Stomach smooth muscle (tissue), 2 donors: ENCODE data around the gene CASP14.

Experiments
- H3K27ac ChIP-seq: one replicate; pipeline ENCODE4 v1.7.0; 2013; ENCODE audit warnings: mild to moderate bottlenecking, low read length, inconsistent platforms
- H3K27me3 ChIP-seq, 2 donors: one replicate each; pipeline ENCODE4 v1.7.0; 2013; ENCODE audit warnings: low read length in 2 of 2; ENCODE audit not compliant: insufficient read depth in 2 of 2, control insufficient read depth in 1 of 2
- H3K36me3 ChIP-seq, 2 donors: one replicate each; pipeline ENCODE4 v1.7.0; 2013; ENCODE audit warnings: low read length in 2 of 2; ENCODE audit not compliant: control insufficient read depth in 2 of 2, insufficient read depth in 2 of 2
- H3K4me1 ChIP-seq: one replicate; pipeline ENCODE4 v1.7.0; 2013; ENCODE audit warnings: low read length; ENCODE audit not compliant: control insufficient read depth, insufficient read depth
- H3K4me3 ChIP-seq, 2 donors: one replicate each; pipeline ENCODE4 v1.7.0; 2013; ENCODE audit warnings: low read length in 2 of 2
- H3K9ac ChIP-seq, 2 donors: one replicate each; pipeline ENCODE4 v1.7.0; 2013; ENCODE audit warnings: low read length in 2 of 2, mild to moderate bottlenecking in 1 of 2
- H3K9me3 ChIP-seq, 2 donors: one replicate each; pipeline ENCODE4 v1.7.0; 2013; ENCODE audit warnings: low read length in 2 of 2; ENCODE audit not compliant: control insufficient read depth in 2 of 2
- donor health status: healthy.
- donor health status: Pancreatic carcinoma.

CASP14 gene

DNA sequence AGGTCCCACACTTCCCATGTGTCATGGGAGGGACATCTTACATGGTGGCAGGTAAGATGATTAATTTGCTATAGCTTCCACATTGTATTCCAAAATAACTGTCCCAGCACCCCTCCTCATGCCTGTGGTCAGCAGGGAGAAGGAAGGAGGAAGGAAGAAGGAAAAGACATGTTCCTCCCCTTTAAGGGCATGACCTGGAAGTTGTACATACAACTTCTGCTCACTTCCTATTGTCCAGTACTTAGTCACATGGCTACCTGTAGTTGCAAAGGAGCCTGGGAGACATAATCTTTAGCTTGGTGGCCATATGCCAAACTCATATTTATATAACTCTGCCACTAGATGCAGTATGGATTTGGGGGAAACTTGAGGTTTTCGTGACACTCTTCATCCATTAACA lies 17.6 kb upstream of the CASP14 start:
- H3K27ac ChIP-seq: no peak overlapping the region
- H3K4me3 ChIP-seq: no peak overlapping the region
- H3K9ac ChIP-seq: no peak overlapping the region
- peaks cover 0 to 5% of the 10 kb centered on the region in 2 donors for H3K27me3 ChIP-seq
- H3K4me1 ChIP-seq: no peaks in the 10 kb centered on the region
- peaks cover 0 to 5% of the 10 kb centered on the region in 2 donors for H3K9me3 ChIP-seq
- H3K36me3 ChIP-seq: no peaks in the 10 kb centered on the region

DNA sequence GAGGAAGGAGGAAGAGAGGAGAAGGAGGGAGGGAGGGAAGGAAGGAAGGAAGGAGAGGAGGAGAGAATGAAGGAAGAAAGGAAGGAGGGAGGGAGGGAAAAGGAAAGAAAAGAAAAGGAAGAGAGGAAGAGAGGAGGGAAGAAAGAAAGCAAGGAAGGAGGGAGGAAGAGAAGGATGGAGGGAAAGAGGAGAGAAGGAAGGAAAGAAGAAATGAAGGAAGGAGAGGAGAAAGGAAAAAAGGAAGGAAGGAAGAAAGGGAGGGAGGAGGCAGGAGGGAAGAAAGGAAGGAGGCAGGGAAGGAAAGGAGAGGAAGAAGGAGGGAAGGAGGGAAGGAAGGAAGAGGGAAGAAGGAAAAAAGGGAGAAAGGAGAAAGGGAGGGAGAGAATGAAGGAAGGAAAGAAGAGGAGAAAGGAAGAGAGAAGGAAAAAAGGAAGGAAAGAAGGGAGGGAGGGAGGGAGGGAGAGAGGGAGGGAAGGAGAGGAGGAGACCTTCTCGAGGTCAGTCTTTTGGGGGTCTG lies 13.4 kb upstream of the CASP14 start:
- Histone ChIP-seq H3K27ac (no peak overlapping the region), H3K9me3 (peaks cover 0 to 5% of the 10 kb centered on the region in 2 donors), H3K36me3 (no peaks in the 10 kb centered on the region), H3K4me3 (no peak overlapping the region), H3K27me3 (peaks cover 2 to 7% of the 10 kb centered on the region in 2 donors), H3K9ac (no peak overlapping the region), H3K4me1 (no peaks in the 10 kb centered on the region)

DNA sequence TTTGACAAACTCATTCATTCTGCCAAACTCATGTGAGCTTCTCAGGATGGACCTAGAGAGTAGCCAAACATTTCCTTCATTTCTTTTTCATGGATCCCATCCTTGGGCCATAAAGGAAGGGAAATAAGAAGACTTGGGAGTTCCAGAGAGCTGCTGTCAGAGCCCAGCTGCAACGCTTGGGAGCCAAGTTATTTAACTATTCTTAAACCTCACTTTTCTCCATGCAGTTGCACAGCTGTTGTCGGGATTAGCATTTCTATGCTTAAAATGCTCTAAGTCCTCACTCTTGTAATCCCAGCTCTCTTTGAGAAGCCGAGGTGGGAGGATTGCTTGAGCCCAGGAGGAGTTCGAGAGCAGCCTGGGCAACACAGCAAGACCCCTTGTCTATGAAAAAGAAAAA lies 11.7 kb upstream of the CASP14 start:
- no peaks in the 10 kb centered on the region for H3K4me1 ChIP-seq
- H3K4me3 ChIP-seq: no peak overlapping the region
- no peak overlapping the region for H3K27ac ChIP-seq
- no peak overlapping the region for H3K9ac ChIP-seq
- no peaks in the 10 kb centered on the region for H3K36me3 ChIP-seq
- H3K9me3 ChIP-seq: peaks cover 0 to 5% of the 10 kb centered on the region in 2 donors
- H3K27me3 ChIP-seq: peaks cover 5 to 15% of the 10 kb centered on the region in 2 donors

GRCh38 chr19:15038294-15038693 lies 11.0 kb upstream of the CASP14 start:
- H3K9me3 ChIP-seq: peaks cover 0 to 5% of the 10 kb centered on the region in 2 donors
- H3K4me1 ChIP-seq: no peaks in the 10 kb centered on the region
- H3K27ac ChIP-seq: no peak overlapping the region
- H3K36me3 ChIP-seq: no peaks in the 10 kb centered on the region
- no peak overlapping the region for H3K9ac ChIP-seq
- H3K4me3 ChIP-seq: no peak overlapping the region
- H3K27me3 ChIP-seq: peaks cover 5 to 14% of the 10 kb centered on the region in 2 donors

GRCh38 chr19:15042003-15042402 lies 7.3 kb upstream of the CASP14 start:
- Histone ChIP-seq H3K27ac (no peak overlapping the region), H3K36me3 (no peaks in the 10 kb centered on the region), H3K9ac (no peak overlapping the region), H3K4me3 (no peak overlapping the region), H3K9me3 (no peaks in the 10 kb centered on the region), H3K4me1 (no peaks in the 10 kb centered on the region), H3K27me3 (peaks cover 5 to 10% of the 10 kb centered on the region in 2 donors)

DNA sequence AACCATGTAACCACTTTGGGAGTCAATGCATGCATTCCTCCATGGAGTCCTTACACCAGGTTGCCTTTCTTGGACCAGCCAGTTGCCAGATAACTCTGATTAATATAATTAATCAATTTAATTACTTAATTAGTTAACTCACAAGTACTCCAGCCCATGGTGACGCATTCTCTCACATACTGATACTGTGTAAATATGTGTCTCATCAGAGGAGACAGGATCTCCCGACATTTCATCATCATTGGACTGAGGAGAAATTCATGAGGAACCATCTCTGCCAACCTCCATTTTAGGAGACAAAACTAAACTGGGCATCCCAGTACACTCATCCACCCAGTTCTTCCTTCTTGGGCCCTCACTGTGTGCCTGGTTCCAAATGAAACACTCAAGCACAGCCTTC lies 6.5 kb upstream of the CASP14 start:
- no peak overlapping the region for H3K27ac ChIP-seq
- H3K4me1 ChIP-seq: no peaks in the 10 kb centered on the region
- no peak overlapping the region for H3K4me3 ChIP-seq
- no peak overlapping the region for H3K9ac ChIP-seq
- peaks cover 5 to 11% of the 10 kb centered on the region in 2 donors for H3K27me3 ChIP-seq
- no peaks in the 10 kb centered on the region for H3K9me3 ChIP-seq
- no peaks in the 10 kb centered on the region for H3K36me3 ChIP-seq

GRCh38 chr19:15045506-15045905 lies 3.8 kb upstream of the CASP14 start:
- no peaks in the 10 kb centered on the region for H3K36me3 ChIP-seq
- no peaks in the 10 kb centered on the region for H3K9me3 ChIP-seq
- peaks cover 9 to 14% of the 10 kb centered on the region in 2 donors for H3K27me3 ChIP-seq
- H3K4me3 ChIP-seq: no peak overlapping the region
- no peak overlapping the region for H3K9ac ChIP-seq
- no peaks in the 10 kb centered on the region for H3K4me1 ChIP-seq
- no peak overlapping the region for H3K27ac ChIP-seq

DNA sequence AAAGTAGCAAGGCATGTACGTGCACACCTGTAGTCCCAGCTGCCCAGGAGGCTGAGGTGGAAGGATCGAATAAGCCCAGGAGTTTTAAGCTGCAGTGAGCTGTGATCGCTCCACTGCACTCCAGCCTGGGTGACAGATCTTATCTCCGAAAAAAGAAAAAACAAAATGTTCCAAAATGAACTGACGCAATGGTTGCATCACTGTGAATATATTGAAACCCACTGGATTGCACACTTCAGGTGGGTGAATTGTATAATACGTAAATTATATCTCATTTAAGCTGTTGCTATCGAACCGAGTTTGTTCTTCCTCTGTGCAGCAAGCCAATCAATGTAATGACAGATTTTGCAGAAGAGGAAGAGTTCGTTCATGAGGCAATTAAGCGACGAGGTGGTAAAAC lies 1.6 kb upstream of the CASP14 start:
- no peak overlapping the region for H3K4me3 ChIP-seq
- no peaks in the 10 kb centered on the region for H3K36me3 ChIP-seq
- no peak overlapping the region for H3K27ac ChIP-seq
- H3K4me1 ChIP-seq: no peaks in the 10 kb centered on the region
- H3K27me3 ChIP-seq: peaks cover 6 to 7% of the 10 kb centered on the region in 2 donors
- no peak overlapping the region for H3K9ac ChIP-seq
- no peaks in the 10 kb centered on the region for H3K9me3 ChIP-seq

GRCh38 chr19:15048128-15048527 lies 1.2 kb upstream of the CASP14 start:
- Histone ChIP-seq H3K4me3 (no peak overlapping the region), H3K4me1 (no peaks in the 10 kb centered on the region), H3K9me3 (no peaks in the 10 kb centered on the region), H3K9ac (no peak overlapping the region), H3K27ac (no peak overlapping the region), H3K36me3 (no peaks in the 10 kb centered on the region), H3K27me3 (peaks cover 6 to 7% of the 10 kb centered on the region in 2 donors)

GRCh38 chr19:15050639-15051038 lies 1.4 kb downstream of the CASP14 start:
- Histone ChIP-seq H3K27ac (no peak overlapping the region), H3K4me1 (no peaks in the 10 kb centered on the region), H3K9ac (no peak overlapping the region), H3K4me3 (no peak overlapping the region), H3K27me3 (peaks cover 6 to 7% of the 10 kb centered on the region in 2 donors), H3K36me3 (no peaks in the 10 kb centered on the region), H3K9me3 (no peaks in the 10 kb centered on the region)

DNA sequence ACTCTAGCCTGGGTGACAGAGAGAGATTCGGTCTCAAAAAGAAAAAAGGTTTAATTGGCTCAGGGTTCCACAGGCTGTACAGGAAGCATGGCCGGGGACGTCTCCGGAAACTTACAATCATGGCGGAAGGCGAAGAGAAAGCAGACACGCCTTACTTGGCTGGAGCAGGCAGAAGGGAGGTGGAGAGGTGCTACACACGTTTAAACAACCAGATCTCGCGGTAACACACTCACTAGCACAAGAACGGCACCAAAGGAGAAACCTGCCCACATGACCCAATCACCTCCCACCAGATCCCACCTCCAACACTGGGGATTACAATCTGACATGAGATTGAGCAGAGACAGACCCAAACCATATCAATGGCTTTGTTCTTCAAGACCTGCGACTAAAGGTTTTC lies 12.8 kb downstream of the CASP14 start:
- no peaks in the 10 kb centered on the region for H3K36me3 ChIP-seq
- H3K4me1 ChIP-seq: no peaks in the 10 kb centered on the region
- H3K9ac ChIP-seq: no peak overlapping the region
- no peak overlapping the region for H3K4me3 ChIP-seq
- H3K9me3 ChIP-seq: peaks cover 0 to 2% of the 10 kb centered on the region in 2 donors
- peaks cover 2 to 3% of the 10 kb centered on the region in 2 donors for H3K27me3 ChIP-seq
- no peak overlapping the region for H3K27ac ChIP-seq
